ENCODE measurements around the gene ARMCX5. TPM values are rescaled to one million over a fixed set of nuclear protein-coding genes. Genes with fewer than 3 reads are reported as not detected.

ARMCX5 gene
- total and polyA plus RNA-seq, 2 donors from 2014 or later: 8.3 to 15.2 TPM

GRCh38 chrX:102627640-102628039 is 28.3 kb downstream of the ARMCX5 start:
- Histone ChIP-seq H3K4me3 (ENCODE audit: low read length in 3 of 3) (no peak overlapping the region), H3K27me3 (ENCODE audit: control insufficient read depth, insufficient read depth, low read length) (no peaks in the 10 kb centered on the region), H3K9me3 (ENCODE audit: control insufficient read depth in 2 of 3, insufficient read depth in 1 of 3, low read length in 3 of 3) (peaks cover 0 to 2% (median 2%) of the 10 kb centered on the region in 3 donors), H3K27ac (ENCODE audit: low read depth in 2 of 2, low read length in 2 of 2) (no peak overlapping the region), H3K36me3 (ENCODE audit: control insufficient read depth in 2 of 3, insufficient read depth in 3 of 3, low read length in 3 of 3) (no peaks in the 10 kb centered on the region), H3K9ac (ENCODE audit: low read length in 3 of 3) (no peak overlapping the region), H3K4me1 (ENCODE audit: control insufficient read depth in 2 of 3, insufficient read depth in 2 of 3, low read depth in 1 of 3, low read length in 3 of 3) (no peaks in the 10 kb centered on the region)
- TF ChIP-seq CTCF (IDR thresholded peaks at IDR 0.05; ENCODE audit: borderline replicate concordance, extremely low read depth, insufficient read depth): no peak
- DNase-seq (no peak), FAIRE-seq (peak; percentile 54)
- intact Hi-C loops (cut with DNase I): no loop called here

GRCh38 chrX:102637561-102637960 is 38.2 kb downstream of the ARMCX5 start:
- no peak for TF ChIP-seq CTCF (IDR thresholded peaks at IDR 0.05; ENCODE audit: borderline replicate concordance, extremely low read depth, insufficient read depth)
- FAIRE-seq: no peak

GRCh38 chrX:102650903-102651241 is 51.6 kb downstream of the ARMCX5 start:
- no peak for TF ChIP-seq CTCF (IDR thresholded peaks at IDR 0.05; ENCODE audit: borderline replicate concordance, extremely low read depth, insufficient read depth)
- intact Hi-C loops (cut with DNase I): no loop called here
- DNase-seq (no peak), FAIRE-seq (no peak)
- no peaks in the 10 kb centered on the region for H3K27me3 ChIP-seq (ENCODE audit: control insufficient read depth, insufficient read depth, low read length)
- peak overlapping the region in 2 of 3 donors; percentile 71 to 79 for H3K4me3 ChIP-seq (ENCODE audit: low read length in 3 of 3)
- H3K36me3 ChIP-seq (ENCODE audit: control insufficient read depth in 2 of 3, insufficient read depth in 3 of 3, low read length in 3 of 3): peaks cover 0 to 3% (median 0%) of the 10 kb centered on the region in 3 donors
- peak overlapping the region in 1 of 2 donors; percentile 57 for H3K27ac ChIP-seq (ENCODE audit: low read depth in 2 of 2, low read length in 2 of 2)
- H3K9ac ChIP-seq (ENCODE audit: low read length in 3 of 3): no peak overlapping the region
- H3K9me3 ChIP-seq (ENCODE audit: control insufficient read depth in 2 of 3, insufficient read depth in 1 of 3, low read length in 3 of 3): no peaks in the 10 kb centered on the region
- H3K4me1 ChIP-seq (ENCODE audit: control insufficient read depth in 2 of 3, insufficient read depth in 2 of 3, low read depth in 1 of 3, low read length in 3 of 3): no peaks in the 10 kb centered on the region

More at GRCh38 chrX:102637561-102637960, 38.2 kb downstream of the ARMCX5 start:
- Histone ChIP-seq H3K4me1 (ENCODE audit: control insufficient read depth in 2 of 3, insufficient read depth in 2 of 3, low read depth in 1 of 3, low read length in 3 of 3) (no peaks in the 10 kb centered on the region), H3K9ac (ENCODE audit: low read length in 3 of 3) (no peak overlapping the region), H3K36me3 (ENCODE audit: control insufficient read depth in 2 of 3, insufficient read depth in 3 of 3, low read length in 3 of 3) (no peaks in the 10 kb centered on the region), H3K27me3 (ENCODE audit: control insufficient read depth, insufficient read depth, low read length) (no peaks in the 10 kb centered on the region), H3K4me3 (ENCODE audit: low read length in 3 of 3) (no peak overlapping the region), H3K27ac (ENCODE audit: low read depth in 2 of 2, low read length in 2 of 2) (no peak overlapping the region), H3K9me3 (ENCODE audit: control insufficient read depth in 2 of 3, insufficient read depth in 1 of 3, low read length in 3 of 3) (peaks cover 0 to 3% (median 0%) of the 10 kb centered on the region in 3 donors)
- intact Hi-C loops (cut with DNase I): no loop called here
- no peak for DNase-seq
